ENCODE data around the gene ELF5. TPM values are rescaled to one million over a fixed set of nuclear protein-coding genes. Genes with fewer than 3 reads are reported as not detected.

ELF5 gene
- total RNA-seq, 1 experiment from 2014 or later = 0.11 TPM

GRCh38 chr11:34501949-34502348, 11.6 kb downstream of the ELF5 start:
- ChIA-PET POLR2A (no interaction called here), CTCF (interaction anchor here (0.7 kb wide), 1 partner anchor 11 kb away, joined by 3 read pairs; no protein-coding TSS in a partner anchor)
- H3K36me3 ChIP-seq (ENCODE audit: control insufficient read depth, insufficient read depth, low read length) = no peaks in the 10 kb centered on the region
- intact Hi-C loops (cut with micrococcal nuclease; ENCODE audit: unreplicated experiment) = no loop called here
- BruUV-seq (replicated peaks) = no TSS peak
- no peaks in the 10 kb centered on the region for H3K27me3 ChIP-seq (replicated peaks; ENCODE audit: control insufficient read depth, insufficient read depth, low read length)
- H3K27ac Mint-ChIP-seq (ENCODE audit: unreplicated experiment) = no peak overlapping the region
- H3K4me3 Mint-ChIP-seq (ENCODE audit: unreplicated experiment) = no peak overlapping the region
- no peaks in the 10 kb centered on the region for H3K4me1 Mint-ChIP-seq (ENCODE audit: low read depth, unreplicated experiment)
- H3K4me3 ChIP-seq (ENCODE audit: low read depth, low read length) = no peak overlapping the region
- no peak for TF ChIP-seq CTCF (IDR thresholded peaks at IDR 0.05; ENCODE audit: insufficient read depth in 1 of 2, low read depth in 1 of 2, low read length in 1 of 2, severe bottlenecking in 1 of 2, unreplicated experiment in 1 of 2)
- H3K4me1 ChIP-seq = no peaks in the 10 kb centered on the region
- no peak for DNase-seq
- H3K27me3 Mint-ChIP-seq (ENCODE audit: insufficient read depth, unreplicated experiment) = no peaks in the 10 kb centered on the region
- H3K9me3 ChIP-seq = no peaks in the 10 kb centered on the region
- no peaks in the 10 kb centered on the region for H3K36me3 Mint-ChIP-seq (ENCODE audit: insufficient read depth, unreplicated experiment)
- no peaks in the 10 kb centered on the region for H3K9me3 Mint-ChIP-seq (ENCODE audit: unreplicated experiment)

GRCh38 chr11:34501500-34501899, 12.1 kb downstream of the ELF5 start:
- Histone ChIP-seq H3K4me1 (no peaks in the 10 kb centered on the region), H3K4me3 (ENCODE audit: low read depth, low read length) (no peak overlapping the region), H3K9me3 (no peaks in the 10 kb centered on the region), H3K36me3 (ENCODE audit: control insufficient read depth, insufficient read depth, low read length) (no peaks in the 10 kb centered on the region), H3K27me3 (replicated peaks; ENCODE audit: control insufficient read depth, insufficient read depth, low read length) (no peaks in the 10 kb centered on the region)
- no peak for TF ChIP-seq CTCF (IDR thresholded peaks at IDR 0.05; ENCODE audit: insufficient read depth in 1 of 2, low read depth in 1 of 2, low read length in 1 of 2, severe bottlenecking in 1 of 2, unreplicated experiment in 1 of 2)
- H3K27ac Mint-ChIP-seq (ENCODE audit: unreplicated experiment) = no peak overlapping the region
- H3K4me3 Mint-ChIP-seq (ENCODE audit: unreplicated experiment) = no peak overlapping the region
- H3K9me3 Mint-ChIP-seq (ENCODE audit: unreplicated experiment) = no peaks in the 10 kb centered on the region
- POLR2A ChIA-PET = no interaction called here
- intact Hi-C loops (cut with micrococcal nuclease; ENCODE audit: unreplicated experiment) = no loop called here
- CTCF ChIA-PET = interaction anchor here (0.7 kb wide), 1 partner anchor 11 kb away, joined by 3 read pairs; no protein-coding TSS in a partner anchor
- H3K4me1 Mint-ChIP-seq (ENCODE audit: low read depth, unreplicated experiment) = no peaks in the 10 kb centered on the region
- H3K36me3 Mint-ChIP-seq (ENCODE audit: insufficient read depth, unreplicated experiment) = no peaks in the 10 kb centered on the region
- peak in 1 of 2 experiments; percentile 16 for DNase-seq
- H3K27me3 Mint-ChIP-seq (ENCODE audit: insufficient read depth, unreplicated experiment) = no peaks in the 10 kb centered on the region
- no TSS peak for BruUV-seq (replicated peaks)

GRCh38 chr11:34499719-34500500, 13.7 kb downstream of the ELF5 start:
- no peaks in the 10 kb centered on the region for H3K27me3 ChIP-seq (replicated peaks; ENCODE audit: control insufficient read depth, insufficient read depth, low read length)
- no TSS peak for BruUV-seq (replicated peaks)
- Mint-ChIP-seq H3K4me3 (ENCODE audit: unreplicated experiment) (no peak overlapping the region), H3K27me3 (ENCODE audit: insufficient read depth, unreplicated experiment) (peaks cover 2% of the 10 kb centered on the region), H3K36me3 (ENCODE audit: insufficient read depth, unreplicated experiment) (no peaks in the 10 kb centered on the region), H3K9me3 (ENCODE audit: unreplicated experiment) (no peaks in the 10 kb centered on the region), H3K4me1 (ENCODE audit: low read depth, unreplicated experiment) (no peaks in the 10 kb centered on the region), H3K27ac (ENCODE audit: unreplicated experiment) (no peak overlapping the region)
- DNase-seq = no peak
- no peaks in the 10 kb centered on the region for H3K36me3 ChIP-seq (ENCODE audit: control insufficient read depth, insufficient read depth, low read length)
- no peak overlapping the region for H3K4me3 ChIP-seq (ENCODE audit: low read depth, low read length)
- intact Hi-C loops (cut with micrococcal nuclease; ENCODE audit: unreplicated experiment) = no loop called here
- ChIA-PET CTCF (no interaction called here), POLR2A (no interaction called here)
- no peak for TF ChIP-seq CTCF (IDR thresholded peaks at IDR 0.05; ENCODE audit: insufficient read depth in 1 of 2, low read depth in 1 of 2, low read length in 1 of 2, severe bottlenecking in 1 of 2, unreplicated experiment in 1 of 2)
- no peaks in the 10 kb centered on the region for H3K4me1 ChIP-seq
- H3K9me3 ChIP-seq = no peaks in the 10 kb centered on the region
